Mononuclear cell (primary cell): Measurements from ENCODE around the gene PHACTR3. TPM values are rescaled to one million over a fixed set of nuclear protein-coding genes. Genes with fewer than 3 reads are reported as not detected.

Experiments
- H3K27me3 ChIP-seq: 2 replicates; pipeline ENCODE4 v1.6.0; 2011; ENCODE audit warnings: low read length, control low read depth; ENCODE audit not compliant: insufficient read depth
- H3K4me1 ChIP-seq: 2 replicates; pipeline ENCODE4 v1.5.1; 2011; ENCODE audit warnings: mild to moderate bottlenecking, low read length, control low read depth; ENCODE audit not compliant: insufficient read depth
- H3K4me3 ChIP-seq: 2 replicates; pipeline ENCODE4 v1.5.1; 2011; ENCODE audit warnings: mild to moderate bottlenecking, low read length, moderate library complexity
- H3K9me3 ChIP-seq: 2 replicates; pipeline ENCODE4 v1.5.1; 2011; ENCODE audit warnings: low read depth, mild to moderate bottlenecking, control low read depth, low read length
- total RNA-seq: library from RNA; depleted of rRNA; stranded (reverse); fragments of >200 nt; gene quantifications from one replicate; pipeline ENCODE4 v1.2.3, GENCODE V29; 2012

PHACTR3 gene
- total RNA-seq, 1 donor: 0.21 TPM

DNA sequence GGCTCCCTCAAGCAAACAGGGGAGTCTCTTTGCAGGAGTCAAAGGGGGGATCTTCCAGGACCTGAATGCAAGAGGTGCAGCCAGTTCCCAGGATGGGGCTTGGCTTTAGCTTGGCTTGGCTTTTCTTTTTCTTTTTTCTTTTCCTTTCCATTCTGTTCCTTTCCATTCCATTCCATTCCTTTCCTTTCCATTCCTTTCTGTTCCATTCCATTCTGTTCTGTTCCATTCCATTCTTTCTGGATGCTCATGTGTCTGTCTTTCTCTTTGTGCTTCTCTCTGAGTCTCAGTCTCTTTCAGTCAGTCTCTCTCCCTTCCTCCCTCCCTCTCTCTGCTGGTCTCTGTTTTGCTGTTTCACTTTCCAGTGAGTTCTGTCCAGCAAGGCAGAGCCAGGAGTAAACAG is 163.3 kb downstream of the PHACTR3 start:
- Histone ChIP-seq H3K27me3 (no peaks in the 10 kb centered on the region), H3K9me3 (no peaks in the 10 kb centered on the region), H3K4me3 (no peak overlapping the region), H3K4me1 (no peaks in the 10 kb centered on the region)

DNA sequence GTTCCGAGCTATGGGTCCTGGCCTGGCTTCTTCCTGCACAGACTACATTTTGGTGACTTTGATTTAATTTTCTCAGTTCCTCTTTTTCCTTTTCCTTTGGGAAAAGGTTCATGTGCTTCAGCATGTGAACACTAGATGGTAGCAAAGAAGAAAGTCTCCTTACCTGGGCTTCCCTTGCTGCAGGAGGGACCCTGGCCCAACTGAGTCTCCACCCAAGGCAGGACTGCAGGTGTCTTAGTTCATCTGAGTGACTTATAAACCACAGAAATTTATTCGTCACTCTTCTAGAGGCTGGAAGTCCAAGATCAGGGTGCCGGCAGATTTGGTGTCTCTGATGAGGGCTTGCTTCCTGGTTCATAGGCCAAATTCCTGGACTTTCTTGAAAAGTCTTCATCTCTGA is 165.9 kb downstream of the PHACTR3 start:
- Histone ChIP-seq H3K4me1 (no peaks in the 10 kb centered on the region), H3K9me3 (no peaks in the 10 kb centered on the region), H3K27me3 (no peaks in the 10 kb centered on the region), H3K4me3 (no peak overlapping the region)

GRCh38 chr20:59770851-59771250 is 166.5 kb downstream of the PHACTR3 start:
- Histone ChIP-seq H3K27me3 (no peaks in the 10 kb centered on the region), H3K4me3 (no peak overlapping the region), H3K4me1 (no peaks in the 10 kb centered on the region), H3K9me3 (no peaks in the 10 kb centered on the region)

DNA sequence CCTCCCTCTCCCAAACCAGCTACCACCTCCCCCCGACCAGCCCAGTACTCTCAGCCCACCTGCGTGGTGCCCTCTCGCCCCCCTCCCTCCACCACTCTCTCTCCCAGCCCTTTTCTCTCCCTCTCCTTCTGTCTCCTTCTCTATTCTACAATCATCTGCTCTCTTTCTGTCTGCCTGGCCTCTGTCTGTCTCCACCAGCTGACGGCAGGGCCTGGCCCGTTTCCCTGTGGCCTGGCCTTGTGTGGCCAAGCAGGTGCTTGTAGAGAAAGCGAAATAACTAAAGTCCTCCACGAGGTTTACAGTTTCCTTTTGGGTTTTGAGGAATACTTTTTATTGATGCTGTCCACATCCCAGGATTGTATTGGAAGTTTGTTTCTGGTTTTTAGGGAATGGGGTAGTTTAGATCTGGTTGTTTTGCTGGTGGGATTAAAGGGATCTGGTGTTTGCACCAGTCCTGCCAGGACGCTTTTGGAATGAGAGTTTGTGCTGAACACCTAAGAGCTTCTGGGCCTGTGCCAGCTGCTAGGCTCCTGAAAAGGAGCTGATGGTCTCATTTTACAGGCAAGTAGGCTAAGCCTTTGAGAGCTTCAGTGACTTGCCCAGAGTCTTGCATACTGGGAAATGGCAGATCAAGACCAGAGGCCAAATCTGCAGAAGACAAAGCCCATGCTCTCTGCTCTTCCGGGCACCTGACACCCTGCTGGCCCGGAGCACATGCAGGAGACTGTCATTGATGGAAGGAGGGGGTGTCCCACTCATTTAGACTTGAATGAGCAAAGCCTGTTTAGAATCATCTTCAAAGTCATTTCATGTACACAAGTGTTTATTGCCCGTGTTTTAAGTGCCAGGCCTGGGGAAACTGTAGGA is 167.4 kb downstream of the PHACTR3 start:
- H3K27me3 ChIP-seq: no peaks in the 10 kb centered on the region
- no peaks in the 10 kb centered on the region for H3K4me1 ChIP-seq
- H3K4me3 ChIP-seq: no peak overlapping the region
- no peaks in the 10 kb centered on the region for H3K9me3 ChIP-seq

DNA sequence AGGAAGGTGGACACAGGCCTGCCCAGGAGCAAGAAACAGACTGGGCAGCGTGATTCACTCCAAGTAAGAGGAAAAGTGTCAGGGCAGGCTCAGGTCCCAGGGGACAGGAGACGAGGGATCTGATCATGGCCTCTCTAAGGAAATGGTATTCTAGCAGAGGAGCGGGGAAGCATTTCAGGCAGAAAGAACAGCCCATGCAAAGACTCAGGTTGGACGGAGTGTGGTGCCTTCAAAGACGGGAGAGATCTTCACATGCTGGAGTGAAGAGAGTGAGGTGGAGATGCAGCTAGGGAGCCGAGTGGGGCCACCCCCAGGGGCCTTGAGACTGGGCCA is 168.0 kb downstream of the PHACTR3 start:
- H3K4me3 ChIP-seq: no peak overlapping the region

DNA sequence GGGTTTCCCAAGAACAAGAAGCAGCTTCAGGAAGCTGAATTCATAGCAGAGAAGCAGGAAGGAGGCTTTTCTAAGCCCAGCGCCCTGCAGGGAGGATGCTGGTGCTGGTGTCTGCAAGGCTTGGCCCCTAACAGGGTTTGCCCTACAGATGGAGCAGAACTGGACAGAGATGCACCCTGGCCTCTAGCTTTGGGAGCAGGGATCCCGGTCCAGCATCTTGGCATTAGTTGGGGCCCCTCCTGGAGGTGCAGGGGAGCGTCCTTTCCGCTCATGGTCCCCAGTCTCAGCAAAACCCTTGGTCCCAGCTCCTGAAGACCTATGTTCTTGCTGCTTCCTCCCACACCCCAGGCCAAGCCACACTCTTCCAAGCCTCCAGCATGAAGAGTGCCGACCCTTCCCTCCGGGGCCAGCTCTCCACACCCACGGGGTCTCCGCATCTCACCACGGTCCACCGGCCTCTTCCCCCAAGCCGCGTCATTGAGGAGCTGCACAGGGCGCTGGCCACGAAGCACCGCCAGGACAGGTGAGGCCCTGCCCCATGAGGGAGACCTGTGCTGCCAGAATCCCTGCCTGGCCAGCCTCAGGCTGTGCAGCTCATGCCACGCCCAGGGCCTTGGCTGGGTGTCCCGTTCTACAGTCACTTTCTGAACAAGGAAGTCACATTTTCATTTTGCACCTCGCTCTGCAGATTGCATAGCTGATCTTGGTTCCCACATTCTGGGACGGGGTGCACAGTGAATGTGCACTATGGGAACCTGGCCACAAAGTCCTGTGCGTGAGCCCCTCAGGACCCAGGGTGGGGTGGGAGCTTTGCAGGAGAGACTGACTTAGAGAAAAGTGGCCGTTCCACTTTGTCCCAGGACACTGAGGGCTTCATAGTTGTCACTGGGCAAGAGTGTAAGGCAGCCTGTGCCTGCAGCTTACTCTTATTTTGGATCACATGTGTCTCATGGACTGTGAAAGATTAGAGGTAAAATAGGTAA is 168.9 kb downstream of the PHACTR3 start:
- Histone ChIP-seq H3K27me3 (no peaks in the 10 kb centered on the region), H3K4me1 (no peaks in the 10 kb centered on the region), H3K9me3 (no peaks in the 10 kb centered on the region), H3K4me3 (no peak overlapping the region)

More for the DNA sequence above, 168.0 kb downstream of the PHACTR3 start:
- Histone ChIP-seq H3K4me1 (no peaks in the 10 kb centered on the region), H3K27me3 (no peaks in the 10 kb centered on the region), H3K9me3 (no peaks in the 10 kb centered on the region)

- Histone ChIP-seq H3K4me1 (no peaks in the 10 kb centered on the region), H3K4me3 (no peak overlapping the region), H3K27me3 (no peaks in the 10 kb centered on the region), H3K9me3 (no peaks in the 10 kb centered on the region)
These were observed 169.9 kb downstream of the PHACTR3 start for GRCh38 chr20:59774204-59774641.

GRCh38 chr20:59774921-59775686 is 170.8 kb downstream of the PHACTR3 start:
- Histone ChIP-seq H3K4me1 (no peaks in the 10 kb centered on the region), H3K4me3 (no peak overlapping the region), H3K9me3 (no peaks in the 10 kb centered on the region), H3K27me3 (no peaks in the 10 kb centered on the region)

DNA sequence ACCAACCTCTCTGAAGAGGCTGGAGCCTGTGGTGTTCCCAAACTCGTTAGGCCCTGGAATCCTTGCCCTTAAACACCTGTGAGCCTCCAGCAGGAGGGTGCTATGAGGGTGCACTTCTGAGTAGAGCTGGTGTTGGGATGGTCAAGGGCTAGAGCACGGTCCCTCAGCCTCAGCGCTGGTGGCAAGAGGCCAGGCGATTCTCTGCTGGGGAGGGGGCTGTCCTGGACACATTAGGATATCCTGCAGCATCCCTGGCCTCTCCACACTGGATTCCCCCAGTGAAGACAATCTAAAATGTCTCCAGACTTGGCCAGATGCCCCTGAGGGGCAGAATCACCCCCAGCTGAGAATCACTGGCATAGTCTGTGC is 171.3 kb downstream of the PHACTR3 start:
- Histone ChIP-seq H3K27me3 (no peaks in the 10 kb centered on the region), H3K4me1 (no peaks in the 10 kb centered on the region), H3K4me3 (no peak overlapping the region), H3K9me3 (no peaks in the 10 kb centered on the region)

DNA sequence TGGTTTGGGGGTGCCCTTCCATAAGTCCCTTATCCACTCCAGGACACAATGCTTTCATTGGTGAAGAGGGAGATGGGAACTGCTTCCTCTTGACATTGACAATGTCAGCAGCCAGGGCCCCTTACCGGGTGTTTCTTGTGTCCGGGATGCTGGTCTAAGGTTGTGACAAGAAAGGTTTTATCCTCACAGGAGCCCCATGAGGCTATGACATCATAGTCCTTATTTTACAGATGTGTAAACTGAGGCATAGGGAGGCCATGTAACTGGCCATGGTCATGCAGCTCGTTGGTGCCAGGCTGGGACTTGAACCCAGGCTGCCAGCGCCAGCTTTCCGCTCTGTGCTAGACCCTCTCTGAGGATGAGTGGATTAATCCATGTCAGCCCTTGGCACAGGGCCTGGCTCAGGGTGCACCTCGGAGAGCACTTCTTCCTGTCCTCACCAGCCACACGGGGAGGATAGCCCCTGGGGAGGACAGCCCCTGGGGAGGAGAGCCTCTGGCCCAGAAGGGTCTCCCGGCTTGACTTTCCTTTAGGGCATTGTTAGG is 171.8 kb downstream of the PHACTR3 start:
- H3K27me3 ChIP-seq: no peaks in the 10 kb centered on the region
- no peak overlapping the region for H3K4me3 ChIP-seq
- no peaks in the 10 kb centered on the region for H3K9me3 ChIP-seq
- H3K4me1 ChIP-seq: no peaks in the 10 kb centered on the region

GRCh38 chr20:59776626-59777330 is 172.4 kb downstream of the PHACTR3 start:
- Histone ChIP-seq H3K4me1 (no peaks in the 10 kb centered on the region), H3K27me3 (no peaks in the 10 kb centered on the region), H3K9me3 (no peaks in the 10 kb centered on the region), H3K4me3 (no peak overlapping the region)

DNA sequence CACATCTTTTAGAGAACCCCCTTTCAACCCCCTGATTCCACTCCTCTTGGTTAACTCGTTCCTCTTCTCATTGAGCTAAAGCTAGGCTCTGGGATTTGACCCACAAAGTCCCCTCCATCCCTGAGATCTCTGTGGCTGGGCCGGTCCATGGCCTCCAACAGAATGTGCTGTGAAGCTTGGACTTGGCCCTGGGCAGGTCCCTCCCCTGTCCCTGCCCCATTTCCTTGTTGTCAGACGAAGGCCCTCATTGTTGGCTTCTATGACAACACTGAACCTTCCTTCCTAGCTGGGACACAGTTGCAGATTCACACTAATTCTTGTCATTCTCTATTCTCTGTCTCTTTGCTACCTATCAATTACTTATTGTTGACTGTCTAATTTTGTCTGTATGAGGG is 173.0 kb downstream of the PHACTR3 start:
- H3K4me1 ChIP-seq: no peaks in the 10 kb centered on the region
- no peaks in the 10 kb centered on the region for H3K9me3 ChIP-seq
- no peak overlapping the region for H3K4me3 ChIP-seq
- no peaks in the 10 kb centered on the region for H3K27me3 ChIP-seq

DNA sequence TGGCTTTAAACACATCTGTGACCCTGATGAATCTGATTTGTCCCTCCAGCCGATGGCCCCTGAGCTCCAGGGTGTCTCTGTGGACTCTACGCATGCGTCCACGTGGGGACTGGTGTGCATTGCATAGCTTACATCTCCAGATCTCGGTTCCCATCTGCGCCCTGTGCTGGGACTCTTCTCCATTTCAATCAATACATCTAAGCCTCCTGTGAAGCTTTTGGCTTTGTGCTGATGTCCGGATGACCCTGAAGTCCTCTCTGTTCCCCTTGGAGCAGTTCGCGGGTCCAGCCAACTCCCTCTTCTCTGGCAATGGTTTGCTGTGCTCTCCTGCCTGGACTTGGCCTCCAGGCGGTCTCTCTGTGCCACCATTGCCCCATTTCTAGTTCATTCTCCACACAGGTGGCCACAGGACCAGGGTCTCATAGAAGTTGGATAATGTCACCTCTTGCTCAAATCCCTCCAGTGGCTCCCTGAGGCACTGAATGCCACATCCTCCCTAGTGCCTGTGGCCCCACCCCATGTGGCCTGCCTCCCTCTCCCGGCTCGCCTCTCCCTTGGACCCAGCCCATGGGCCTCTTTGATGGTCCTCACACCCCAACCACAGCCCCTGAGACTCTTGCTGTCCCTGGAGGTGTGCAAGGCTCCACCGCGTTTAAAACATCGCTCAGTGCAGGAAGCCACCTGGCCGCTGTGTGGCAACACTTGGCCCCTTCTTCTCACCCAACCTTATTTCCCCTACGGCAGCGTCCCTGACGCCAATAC is 173.7 kb downstream of the PHACTR3 start:
- H3K9me3 ChIP-seq: no peaks in the 10 kb centered on the region
- H3K4me3 ChIP-seq: no peak overlapping the region
- H3K27me3 ChIP-seq: no peaks in the 10 kb centered on the region
- H3K4me1 ChIP-seq: no peaks in the 10 kb centered on the region
